GM19467 (cell line): Measurements from ENCODE around the gene SLC16A3.
A peak's percentile ranks its signal among the peaks of the same experiment; 100 is the strongest.
"Not testable (repeated sequence)": the region's sequence is repeated elsewhere in the genome, so short reads cannot be mapped to it uniquely, and the experiment has no call there.

Source experiments
- ATAC-seq: cut with Tn5 transposase; IDR thresholded peaks from one replicate; pipeline ENCODE4 v1.9.1; 2021; ENCODE audit warnings: mild to moderate bottlenecking, moderate library complexity; ENCODE audit not compliant: unreplicated experiment

The SLC16A3 gene

DNA sequence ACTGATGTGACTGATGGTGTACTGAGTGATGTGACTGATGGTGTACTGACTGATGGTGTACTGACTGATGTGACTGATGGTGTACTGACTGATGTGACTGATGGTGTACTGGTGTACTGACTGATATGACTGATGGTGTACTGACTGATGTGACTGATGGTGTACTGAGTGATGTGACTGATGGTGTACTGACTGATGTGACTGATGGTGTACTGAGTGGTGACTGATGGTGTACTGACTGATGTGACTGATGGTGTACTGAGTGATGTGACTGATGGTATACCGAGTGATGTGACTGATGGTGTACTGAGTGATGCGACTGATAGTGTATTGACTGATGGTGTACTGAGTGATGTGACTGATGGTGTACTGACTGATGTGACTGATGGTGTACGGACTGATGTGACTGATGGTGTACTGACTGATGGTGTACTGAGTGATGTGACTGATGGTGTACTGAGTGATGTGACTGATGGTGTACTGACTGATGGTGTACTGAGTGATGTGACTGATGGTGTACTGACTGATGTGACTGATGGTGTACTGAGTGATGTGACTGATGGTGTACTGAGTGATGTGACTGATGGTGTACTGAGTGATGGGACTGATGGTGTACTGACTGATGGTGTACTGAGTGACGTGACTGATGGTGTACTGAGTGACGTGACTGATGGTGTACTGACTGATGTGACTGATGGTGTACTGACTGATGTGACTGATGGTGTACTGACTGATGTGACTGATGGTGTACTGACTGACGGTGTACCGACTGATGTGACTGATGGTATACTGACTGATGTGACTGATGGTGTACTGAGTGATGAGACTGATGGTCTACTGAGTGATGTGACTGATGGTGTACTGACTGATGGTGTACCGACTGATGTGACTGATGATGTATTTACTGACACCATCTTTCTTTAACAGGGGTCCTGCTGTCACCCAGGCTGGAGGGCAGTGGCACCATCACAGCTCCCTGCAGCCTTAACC, 31.4 kb downstream of the SLC16A3 start:
- not testable (repeated sequence) for ATAC-seq

DNA sequence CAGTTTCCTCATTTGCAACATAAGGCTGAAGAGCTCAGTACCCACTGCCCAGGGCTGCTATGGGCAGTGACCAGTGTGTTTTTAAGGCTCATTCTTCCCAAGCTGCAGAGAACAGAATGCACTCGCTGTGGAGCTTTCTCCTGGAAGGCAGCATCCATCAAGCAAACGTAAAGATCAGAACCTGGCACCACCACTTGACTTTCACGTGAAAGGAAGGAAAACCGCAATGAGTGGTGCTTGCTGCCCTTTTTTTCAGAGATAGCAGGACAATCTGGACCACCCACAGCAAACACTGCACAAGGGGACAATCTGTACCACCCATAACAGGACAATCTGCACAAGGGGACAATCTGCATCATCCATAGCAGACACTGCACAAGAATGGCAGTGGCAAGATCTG, 33.5 kb downstream of the SLC16A3 start:
- ATAC-seq: no peak

- ATAC-seq: no peak
These were observed 34.8 kb downstream of the SLC16A3 start for GRCh38 chr17:82263641-82264040.

DNA sequence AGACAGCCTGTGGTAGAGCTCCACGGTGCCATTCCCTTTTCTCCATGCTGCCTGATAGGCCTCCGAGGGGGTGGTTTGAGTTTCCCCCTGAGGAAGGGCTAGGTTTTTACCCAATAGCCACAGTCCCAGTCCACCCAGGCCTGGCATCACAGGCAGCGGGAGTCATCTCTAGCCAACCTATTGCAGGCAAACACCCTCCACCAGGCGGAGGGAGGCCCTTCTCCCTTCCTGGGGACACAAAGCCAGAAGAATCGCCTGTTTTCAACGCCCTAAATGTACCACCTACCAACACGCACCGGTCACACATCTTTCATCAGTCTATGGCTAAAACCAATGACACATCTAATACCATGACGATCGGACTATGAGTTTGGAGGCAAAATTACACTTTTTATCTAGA, 37.3 kb downstream of the SLC16A3 start:
- ATAC-seq: no peak

DNA sequence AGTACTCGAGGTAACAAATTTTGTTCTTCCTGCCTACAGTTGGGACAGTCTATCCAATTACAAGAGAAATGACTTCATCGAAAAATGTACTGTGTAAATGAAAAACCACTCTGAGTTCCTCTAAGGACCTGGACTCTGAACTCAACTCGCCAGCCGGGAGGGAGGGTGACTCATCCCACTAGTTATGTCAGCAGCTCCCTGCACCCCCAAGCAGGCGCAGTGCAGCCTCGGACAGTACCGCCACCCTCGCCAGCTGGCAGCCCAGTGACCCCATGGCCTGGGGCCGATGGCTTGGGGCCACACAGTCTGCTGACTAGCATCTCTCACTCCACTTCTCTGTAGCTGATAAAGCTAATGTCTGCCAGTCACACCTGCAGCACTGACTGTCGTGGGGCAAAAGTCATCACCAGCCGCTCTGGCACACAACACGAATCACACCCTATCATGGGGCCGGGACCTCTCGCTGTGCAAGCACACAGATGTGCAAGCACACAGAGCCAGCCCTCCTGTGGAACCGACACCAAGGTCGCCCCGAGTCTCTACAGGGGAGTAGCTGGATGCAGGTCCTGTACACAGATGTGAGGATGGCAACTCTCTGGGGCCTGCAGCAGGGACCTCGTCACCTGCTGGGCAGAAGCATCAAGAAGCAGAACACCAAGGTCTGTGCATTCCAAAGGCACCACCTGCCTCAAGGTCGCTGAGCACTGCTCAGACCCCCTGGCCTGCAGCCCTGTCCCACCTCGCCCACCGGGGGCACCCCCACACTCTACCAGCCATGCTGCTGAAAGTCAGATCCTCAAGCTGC, 38.9 kb downstream of the SLC16A3 start:
- no peak for ATAC-seq

DNA sequence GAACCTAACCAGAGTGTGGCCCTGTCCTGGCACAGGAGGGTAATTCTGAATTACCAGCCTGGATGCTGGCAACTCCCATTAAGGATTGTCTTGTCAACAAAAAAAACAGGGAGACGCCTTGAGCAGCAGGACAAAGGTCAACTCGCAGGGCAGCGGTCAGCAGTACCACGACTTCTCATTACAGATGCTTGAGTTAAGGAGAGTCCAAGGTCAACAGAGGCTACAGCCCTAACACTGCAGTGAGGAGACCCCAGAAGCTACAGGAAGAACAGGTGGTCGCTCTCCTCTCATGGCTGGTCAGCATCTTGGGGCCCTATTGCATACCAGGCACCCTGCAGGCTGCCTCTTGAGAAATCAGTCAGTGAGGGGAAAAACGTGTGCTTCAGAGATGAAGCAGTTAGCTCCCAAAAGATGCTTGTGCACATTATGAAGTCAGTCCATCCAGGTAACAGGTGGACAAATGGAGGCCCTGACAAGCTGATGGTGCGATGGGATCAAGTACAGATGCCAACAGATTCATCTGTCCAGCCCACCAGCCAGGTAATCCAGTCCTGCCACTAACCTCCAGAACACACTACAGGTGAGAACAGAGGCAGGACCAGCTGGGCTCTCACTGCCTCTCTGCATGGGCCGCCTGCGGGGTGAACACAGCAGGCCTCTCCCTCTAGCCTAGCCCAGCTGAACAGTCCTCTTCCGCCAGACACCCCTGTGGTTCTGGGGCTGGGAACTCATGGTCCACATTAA, 40.5 kb downstream of the SLC16A3 start:
- no peak for ATAC-seq

DNA sequence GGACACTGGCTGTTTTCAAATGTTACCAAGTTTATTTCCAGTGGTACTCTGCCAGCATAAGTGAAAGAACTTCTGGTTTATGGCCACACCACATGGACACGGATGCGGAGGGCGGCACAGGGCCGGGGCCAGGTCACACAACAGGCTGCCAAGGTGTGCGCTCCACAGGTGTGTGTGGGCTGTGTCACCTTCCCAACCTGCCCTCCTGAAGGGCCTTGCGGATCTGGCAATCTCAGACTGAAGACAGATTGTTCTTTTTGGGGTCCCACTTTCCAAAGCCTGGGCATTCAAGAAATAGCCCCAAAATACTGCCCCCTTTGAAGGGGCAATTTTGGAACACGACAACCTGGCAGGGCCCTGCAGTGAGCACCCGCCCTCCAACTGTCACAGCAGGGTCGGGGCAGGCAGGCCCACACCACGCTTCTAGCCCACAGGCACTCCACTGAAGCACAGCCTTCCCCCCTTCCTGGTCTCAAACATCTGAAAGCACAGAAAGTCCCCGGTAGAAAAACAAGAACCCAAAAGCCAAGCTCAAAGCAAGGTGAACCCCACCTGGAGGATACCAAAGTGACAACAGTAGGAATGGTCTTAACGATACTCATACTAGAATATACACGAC, 41.1 kb downstream of the SLC16A3 start:
- ATAC-seq: no peak

DNA sequence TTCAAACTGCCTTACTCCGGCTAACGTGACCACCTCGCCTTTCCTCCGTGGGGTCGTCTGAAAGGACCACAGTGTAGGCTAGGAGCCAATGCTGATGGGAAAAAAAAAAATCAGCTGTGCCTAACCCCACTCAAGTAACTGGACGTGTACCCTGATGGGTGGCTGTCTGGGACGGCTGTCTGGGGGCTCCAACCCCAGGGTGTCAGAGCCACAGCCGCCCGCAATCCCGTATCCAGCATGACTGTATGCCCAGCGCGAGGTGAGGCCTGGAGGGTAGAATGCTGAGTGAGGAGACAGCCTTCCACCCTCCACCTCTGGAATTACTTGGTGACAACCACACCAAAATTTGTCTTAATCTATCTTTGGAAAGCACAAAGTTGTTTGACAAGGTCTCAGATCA, 41.8 kb downstream of the SLC16A3 start:
- no peak for ATAC-seq

- ATAC-seq: no peak
These were observed 42.6 kb downstream of the SLC16A3 start for GRCh38 chr17:82271401-82271800.

DNA sequence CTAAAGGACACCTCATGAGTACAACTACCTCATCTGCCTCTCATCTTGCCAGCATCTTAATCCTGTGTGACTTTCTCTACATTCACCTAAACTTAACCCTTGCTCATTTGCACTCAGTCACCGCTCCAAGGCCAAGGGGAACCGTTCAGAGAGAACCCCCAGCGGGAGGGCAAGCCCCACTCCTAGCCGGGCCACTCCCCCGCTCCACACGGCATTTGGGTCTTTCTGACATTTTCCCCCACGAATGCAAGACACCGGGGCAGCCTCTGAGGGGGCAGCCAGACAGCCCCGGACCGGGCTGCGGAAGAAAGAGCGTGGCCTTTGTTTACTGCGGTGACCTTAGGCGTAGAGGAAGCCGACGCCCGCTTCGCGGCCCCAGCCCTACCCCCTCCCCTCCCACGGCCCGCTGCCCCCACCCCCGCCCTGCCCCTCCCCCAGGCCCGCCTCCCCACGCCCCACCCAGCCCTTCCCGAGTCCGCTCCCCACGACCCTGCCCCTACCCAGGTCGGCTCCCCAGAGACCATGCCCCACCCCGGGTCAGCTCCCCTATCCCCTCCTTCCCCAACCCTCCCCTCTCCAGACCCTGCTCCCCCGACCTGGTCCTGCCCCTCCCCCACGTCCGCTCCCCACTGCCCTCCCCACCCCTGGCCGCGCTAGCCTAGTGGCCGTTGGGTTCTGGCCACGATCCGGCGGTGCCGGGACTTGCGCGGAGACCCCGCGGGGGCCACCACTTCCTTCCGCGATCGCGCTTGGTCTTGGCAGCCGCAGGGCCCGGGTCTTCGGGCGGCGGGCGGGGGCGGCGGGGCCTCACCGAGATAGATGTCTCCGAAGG, 43.9 kb downstream of the SLC16A3 start:
- no peak for ATAC-seq

DNA sequence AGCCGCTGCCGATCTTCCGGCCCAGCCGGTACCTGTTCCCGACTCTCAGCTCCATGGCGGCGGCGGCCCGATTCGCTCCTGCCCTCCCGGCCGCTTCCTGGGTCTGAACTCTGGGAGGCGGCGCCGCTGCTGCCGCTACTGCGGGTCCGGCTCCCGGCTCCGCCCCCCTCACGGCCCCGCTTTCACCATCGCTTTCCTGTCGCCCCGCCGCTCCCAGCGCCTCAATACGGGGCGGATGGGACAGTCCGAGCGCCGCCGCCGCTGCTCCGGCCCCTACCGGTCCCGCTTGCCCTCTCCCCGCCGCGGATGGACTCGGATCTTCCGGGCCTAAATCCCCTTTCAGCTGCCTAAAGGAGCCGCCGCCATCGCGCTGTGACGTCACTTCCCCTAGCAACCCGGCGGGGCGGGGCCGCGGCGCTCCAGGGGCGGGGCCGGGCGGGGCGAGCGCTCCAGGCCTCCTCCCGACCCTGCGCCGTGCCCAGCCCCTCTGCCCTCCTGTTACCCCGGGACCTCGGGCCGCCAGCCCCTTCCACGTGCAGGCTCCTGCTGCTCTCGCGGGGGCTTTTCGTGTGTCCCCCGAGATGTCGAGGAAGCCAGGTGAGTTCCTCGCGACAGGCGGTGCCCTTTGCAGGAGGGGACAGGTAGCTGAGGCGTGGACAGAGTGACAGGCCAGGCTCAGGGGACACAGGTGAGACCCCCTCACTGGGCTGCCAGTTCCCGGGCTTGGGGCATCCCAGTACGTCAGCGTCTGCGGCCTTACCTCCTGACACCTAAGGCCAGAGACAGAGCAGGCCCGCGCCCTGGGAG, 44.7 kb downstream of the SLC16A3 start, which contains the start of gene CSNK1D:
CSNK1D (minus strand) TSS at position 374 of the 807 bp plus-strand sequence; CDS start at position 55, 319 bp downstream.
- peak; percentile 58 for ATAC-seq

GRCh38 chr17:82274134-82275020, 45.5 kb downstream of the SLC16A3 start:
- no peak for ATAC-seq

DNA sequence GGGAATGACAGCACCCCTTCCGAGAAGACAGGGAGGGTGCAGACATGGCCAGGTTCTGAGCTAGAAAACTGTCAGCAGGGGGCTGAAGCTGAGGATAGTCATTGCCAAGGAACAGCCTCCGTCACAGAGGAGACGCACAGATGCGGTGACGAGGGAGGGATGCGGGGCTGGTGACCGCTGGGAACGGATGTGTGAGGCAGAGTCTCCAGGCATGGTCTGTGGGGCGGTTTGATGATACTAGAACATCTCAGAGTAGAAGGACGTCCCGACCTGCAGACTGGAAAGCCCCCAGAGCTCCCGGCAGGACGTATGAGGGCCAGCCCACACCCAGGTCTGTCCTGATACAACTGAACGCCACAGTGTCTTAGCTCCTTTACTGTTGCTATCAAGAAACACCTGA, 46.5 kb downstream of the SLC16A3 start:
- ATAC-seq: no peak

DNA sequence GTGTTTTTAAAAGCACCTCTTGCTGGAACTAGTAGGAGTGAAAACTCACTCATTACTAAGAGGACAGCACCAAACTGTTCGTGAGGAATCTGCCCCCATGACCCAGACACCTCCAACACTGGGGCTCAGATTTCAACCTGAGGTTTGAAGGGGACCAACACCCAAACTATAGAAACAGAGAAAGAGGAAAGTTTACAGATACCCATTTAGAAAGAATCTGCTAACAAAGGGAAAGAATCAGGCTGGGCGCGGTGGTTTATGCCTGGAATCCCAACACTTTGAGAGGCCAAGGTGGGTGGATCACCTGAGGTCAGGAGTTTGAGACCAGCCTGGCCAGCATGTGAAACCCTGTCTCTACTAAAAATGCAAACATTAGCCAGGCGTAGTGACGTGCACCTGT, 48.1 kb downstream of the SLC16A3 start:
- no peak for ATAC-seq

- no peak for ATAC-seq
These were observed 49.0 kb downstream of the SLC16A3 start for GRCh38 chr17:82277851-82278250.

DNA sequence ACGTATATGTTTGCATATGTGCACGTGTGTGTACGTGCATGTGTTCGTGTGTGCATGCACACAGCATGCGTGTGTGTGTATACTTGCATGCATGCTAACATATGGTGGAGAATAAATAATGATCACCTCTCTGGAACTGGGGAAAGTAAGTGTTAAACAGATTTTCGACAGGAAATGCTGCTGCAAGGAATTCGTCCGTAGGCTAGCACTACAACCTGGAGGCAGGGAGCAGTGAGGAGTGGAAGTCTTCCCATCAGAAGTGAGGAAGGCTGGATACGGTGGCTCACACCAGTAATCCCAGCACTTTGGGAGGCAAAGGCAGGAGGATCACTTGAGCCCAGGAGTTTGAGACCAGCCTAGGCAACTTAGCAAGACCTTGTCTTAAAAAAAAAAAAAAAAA, 49.5 kb downstream of the SLC16A3 start:
- ATAC-seq: no peak

DNA sequence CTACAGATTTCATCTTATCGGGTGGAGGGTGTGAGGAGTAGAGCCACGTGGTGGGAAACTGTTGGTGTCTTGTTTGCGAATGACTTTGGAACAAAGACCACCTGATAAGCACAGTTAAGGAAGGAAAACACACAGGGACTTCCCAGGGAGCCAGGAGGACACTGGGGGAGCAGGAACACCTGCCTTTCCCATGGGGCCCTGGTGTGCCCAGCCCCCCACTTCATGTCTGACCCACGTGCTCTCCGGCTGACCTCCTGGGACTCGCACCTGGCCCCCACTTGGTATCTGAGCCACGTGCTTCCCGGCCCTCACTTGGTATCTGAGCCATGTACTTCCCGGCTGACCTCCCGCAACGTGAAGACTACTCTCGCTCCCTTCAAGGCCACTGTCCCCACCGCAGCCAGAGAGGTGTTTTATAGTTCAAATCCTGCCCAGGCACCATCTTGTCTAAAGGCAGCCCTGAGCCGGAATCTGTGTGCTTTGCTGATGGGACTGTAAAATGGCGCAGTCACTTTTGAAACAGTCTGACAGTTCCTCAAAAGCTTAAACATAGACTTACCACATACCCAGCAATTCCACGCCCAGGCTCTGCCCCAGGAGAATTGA, 50.0 kb downstream of the SLC16A3 start:
- no peak for ATAC-seq
